HCT116 (cell line): Measurements from ENCODE around the gene MBD5. TPM values are rescaled to one million over a fixed set of nuclear protein-coding genes. Genes with fewer than 3 reads are reported as not detected.

Experiments
- ATAC-seq: fragments of 200-7000 bp; cut with Tn5 transposase; 2 replicates; pipeline ENCODE4 v1.9.1; 2020; ENCODE audit warnings: mild to moderate bottlenecking, moderate library complexity
- BruUV-seq: library from RNA; stranded (reverse); fragments of 400-500 nt; replicated peaks from 2 replicates; lab custom pipeline; 2021; lab: Mats Ljungman, UMichigan
- CTCF ChIA-PET: fragments of 300-600 bp; sonication (Branson Sonifier 250); formaldehyde crosslinking; loops from one replicate; lab custom pipeline; 2021; ENCODE audit warnings: antibody characterized with exemption; lab: Charles Lee
- POLR2A ChIA-PET: fragments of 300-600, 350-600 bp; sonication (Branson Sonifier 250); formaldehyde crosslinking; loops from one replicate; lab custom pipeline; 2021; ENCODE audit warnings: antibody characterized with exemption; lab: Charles Lee
- RAD21 ChIA-PET, 2 experiments: fragments of 300-600 bp; sonication (Branson Sonifier 250); formaldehyde crosslinking; loops; one replicate each; lab custom pipeline; 2023; ENCODE audit warnings: low total read pairs in 2 of 2; ENCODE audit not compliant: uncharacterized antibody in 2 of 2, unreplicated experiment in 2 of 2, low non-redundant PET in 1 of 2; lab: Charles Lee
- DNase-seq: peaks from one replicate; pipeline ENCODE4 v3.0.0-alpha.2; 2010; ENCODE audit warnings: low read depth, low spot score
- H2AFZ ChIP-seq: fragments of 200-600 bp; shearing (Covaris generic), sonication (generic); 2 replicates; pipeline ENCODE4 v1.6.1; 2017; ENCODE audit warnings: low read depth, mixed run types, mixed read lengths, antibody characterized with exemption, low read length; ENCODE audit not compliant: poor library complexity, severe bottlenecking
- H3K27ac ChIP-seq: 2 replicates; pipeline ENCODE4 v1.5.1; 2012; ENCODE audit warnings: low read depth, low read length
- H3K27me3 ChIP-seq: fragments of 200-600 bp; sonication (generic); 2 replicates; pipeline ENCODE4 v1.6.1; 2016; ENCODE audit warnings: mixed run types, low read length, mixed read lengths; ENCODE audit not compliant: insufficient read depth
- H3K36me3 ChIP-seq, 2 experiments: fragments of 200-500 bp in 1 of 2; fragments of 200-600 bp in 1 of 2; sonication (Bioruptor generic) in 1 of 2; sonication (generic) in 1 of 2; 2 replicates each; pipeline versions ENCODE4 v1.5.1 to v1.6.1; 2014 to 2016; ENCODE audit warnings: low read length in 2 of 2, inconsistent platforms in 1 of 2, mixed read lengths in 1 of 2, mixed run types in 1 of 2; ENCODE audit not compliant: insufficient read depth in 2 of 2, control insufficient read depth in 1 of 2
- H3K4me1 ChIP-seq, 2 experiments: fragments of 200-600 bp in 1 of 2; sonication (generic) in 1 of 2; 2 replicates each; pipeline versions ENCODE4 v1.5.1 to v1.6.1; 2012 to 2017; ENCODE audit warnings: low read length in 2 of 2, inconsistent platforms in 1 of 2, mild to moderate bottlenecking in 1 of 2, mixed read lengths in 1 of 2, mixed run types in 1 of 2, moderate library complexity in 1 of 2; ENCODE audit not compliant: insufficient read depth in 2 of 2, control insufficient read depth in 1 of 2
- H3K4me2 ChIP-seq: fragments of 200-600 bp; sonication (generic); 2 replicates; pipeline ENCODE4 v1.6.1; 2017; ENCODE audit warnings: mixed run types, low read length, mixed read lengths
- H3K4me3 ChIP-seq, 2 experiments: fragments of 200-600 bp in 1 of 2; sonication (generic) in 1 of 2; replicated peaks in 1 of 2; 2 replicates each; pipeline ENCODE4 v1.5.1; 2011 to 2016; ENCODE audit warnings: low read length in 2 of 2, control low read depth in 1 of 2, low read depth in 1 of 2, mild to moderate bottlenecking in 1 of 2, mixed read lengths in 1 of 2, mixed run types in 1 of 2
- H3K79me2 ChIP-seq: fragments of 200-600 bp; sonication (generic); 2 replicates; pipeline ENCODE4 v1.6.1; 2017; ENCODE audit warnings: mild to moderate bottlenecking, mixed run types, low read length, moderate library complexity, mixed read lengths; ENCODE audit not compliant: insufficient read depth
- H3K9ac ChIP-seq: fragments of 200-600 bp; sonication (generic); 2 replicates; pipeline ENCODE4 v1.6.1; 2016; ENCODE audit warnings: low read length, mixed read lengths
- H3K9me2 ChIP-seq: fragments of 200-600 bp; sonication (generic), shearing (Covaris generic); 2 replicates; pipeline ENCODE4 v1.6.1; 2017; ENCODE audit warnings: mixed run types, mild to moderate bottlenecking, moderate library complexity; ENCODE audit not compliant: insufficient read depth
- H3K9me3 ChIP-seq, 2 experiments: fragments of 200-500 bp in 1 of 2; fragments of 200-600 bp in 1 of 2; sonication (Bioruptor generic) in 1 of 2; sonication (generic) in 1 of 2; 2 replicates each; pipeline ENCODE4 v1.6.1; 2014 to 2017; ENCODE audit warnings: low read length in 2 of 2, mixed read lengths in 2 of 2, inconsistent platforms in 1 of 2, low read depth in 1 of 2, mild to moderate bottlenecking in 1 of 2, mixed run types in 1 of 2, moderate library complexity in 1 of 2; ENCODE audit not compliant: control insufficient read depth in 1 of 2, insufficient read depth in 1 of 2
- H4K20me1 ChIP-seq: fragments of 200-600 bp; sonication (generic), shearing (Covaris generic); 2 replicates; pipeline ENCODE4 v1.6.1; 2017; ENCODE audit warnings: mixed run types, mild to moderate bottlenecking, moderate library complexity; ENCODE audit not compliant: insufficient read depth
- CEBPB ChIP-seq: IDR thresholded peaks from 2 replicates; pipeline ENCODE4 v1.6.1; 2012; ENCODE audit warnings: low read depth
- EGR1 ChIP-seq: IDR thresholded peaks from 2 replicates; pipeline ENCODE4 v1.6.1; 2012; ENCODE audit warnings: low read depth
- ELF1 ChIP-seq: IDR thresholded peaks from 2 replicates; pipeline ENCODE4 v1.6.1; 2012; ENCODE audit warnings: low read depth, borderline replicate concordance
- EZH2 ChIP-seq: fragments of 200-600 bp; sonication (generic); IDR thresholded peaks from 2 replicates; pipeline ENCODE4 v1.6.1; 2017; ENCODE audit warnings: antibody characterized with exemption, mixed run types
- EZH2phosphoT487 ChIP-seq: fragments of 200-600 bp; IDR thresholded peaks from 2 replicates; pipeline ENCODE4 v1.6.1; 2018; ENCODE audit warnings: antibody characterized with exemption, borderline replicate concordance
- FOSL1 ChIP-seq: IDR thresholded peaks from 2 replicates; pipeline ENCODE4 v1.6.1; 2012; ENCODE audit warnings: low read depth
- JUND ChIP-seq: IDR thresholded peaks from 2 replicates; pipeline ENCODE4 v1.6.1; 2012
- POLR2A ChIP-seq: IDR thresholded peaks from 2 replicates; pipeline ENCODE4 v1.7.0; 2011; ENCODE audit warnings: borderline replicate concordance; ENCODE audit not compliant: insufficient read depth, insufficient read length; ENCODE audit errors: extremely low read depth
- POLR2AphosphoS5 ChIP-seq: IDR thresholded peaks from 2 replicates; pipeline ENCODE4 v1.6.1; 2011; ENCODE audit warnings: mild to moderate bottlenecking, low read depth, low read length, moderate library complexity
- SIN3A ChIP-seq: IDR thresholded peaks from 2 replicates; pipeline ENCODE4 v1.6.1; 2012; ENCODE audit warnings: low read depth
- SP1 ChIP-seq: IDR thresholded peaks from 2 replicates; pipeline ENCODE4 v1.6.1; 2012; ENCODE audit warnings: low read depth
- ZBTB33 ChIP-seq: IDR thresholded peaks from 2 replicates; pipeline ENCODE4 v1.6.1; 2011; ENCODE audit warnings: mild to moderate bottlenecking, low read length, moderate library complexity; ENCODE audit not compliant: insufficient replicate concordance; ENCODE audit errors: extremely low read depth
- ZFX ChIP-seq: fragments of 450-650 bp; IDR thresholded peaks from 2 replicates; pipeline ENCODE4 v1.6.1; 2017
- ZNF274 ChIP-seq: fragments of 200-500 bp; sonication (Bioruptor generic); IDR thresholded peaks from 2 replicates; pipeline ENCODE4 v1.6.1; 2014; ENCODE audit warnings: mild to moderate bottlenecking, low read depth, low read length, inconsistent platforms
- intact Hi-C: fragments of 100-400 bp; cut with micrococcal nuclease; formaldehyde crosslinking; loops from 2 replicates; pipeline ENCODE4 v1.10.0; 2022
- total RNA-seq: library from RNA; stranded (reverse); gene quantifications from one replicate; pipeline ENCODE4 v1.2.1, GENCODE V29; 2021; ENCODE audit not compliant: unreplicated experiment
- TF ChIP-seq, protein P1 (sequence below): IDR thresholded peaks from 2 replicates; pipeline ENCODE4 v1.6.1; 2012
- TF ChIP-seq, protein P2 (sequence below), 3 experiments: fragments of 200-600 bp in 1 of 3; sonication (generic) in 1 of 3; IDR thresholded peaks in 2 of 3; conservative IDR thresholded peaks in 1 of 3; 2 replicates each; pipeline ENCODE4 v1.5.1; 2012 to 2017; ENCODE audit warnings: low read depth in 2 of 3, low read length in 2 of 3, antibody characterized with exemption in 1 of 3, borderline replicate concordance in 1 of 3, control low read depth in 1 of 3, mild to moderate bottlenecking in 1 of 3, mixed read lengths in 1 of 3, mixed run types in 1 of 3, moderate library complexity in 1 of 3; ENCODE audit not compliant: insufficient read depth in 1 of 3

The MBD5 gene
- total RNA-seq, 1 experiment from 2014 or later, result 20.5 TPM

- RAD21 ChIA-PET, result no interaction called here
- POLR2A ChIA-PET, result no interaction called here
- Histone ChIP-seq H3K27ac (no peak overlapping the region), H2AFZ (no peak overlapping the region), H3K9me2 (no peaks in the 10 kb centered on the region), H3K4me3 (no peak overlapping the region), H3K4me2 (no peak overlapping the region), H3K36me3 (no peaks in the 10 kb centered on the region), H3K79me2 (no peaks in the 10 kb centered on the region), H3K4me1 (no peaks in the 10 kb centered on the region), H3K9me3 (no peaks in the 10 kb centered on the region), H3K27me3 (no peaks in the 10 kb centered on the region), H4K20me1 (no peaks in the 10 kb centered on the region), H3K9ac (no peak overlapping the region)
- CTCF ChIA-PET, result no interaction called here
- intact Hi-C loops, result no loop called here
- BruUV-seq, result no TSS peak
- TF ChIP-seq POLR2AphosphoS5 (no peak), JUND (no peak), EGR1 (no peak), ZBTB33 (no peak), SP1 (no peak), ZFX (no peak), SIN3A (no peak), EZH2 (no peak), EZH2phosphoT487 (no peak), ZNF274 (no peak), FOSL1 (no peak), CEBPB (no peak), ELF1 (no peak), POLR2A (no peak)
- TF ChIP-seq, protein P1, sequence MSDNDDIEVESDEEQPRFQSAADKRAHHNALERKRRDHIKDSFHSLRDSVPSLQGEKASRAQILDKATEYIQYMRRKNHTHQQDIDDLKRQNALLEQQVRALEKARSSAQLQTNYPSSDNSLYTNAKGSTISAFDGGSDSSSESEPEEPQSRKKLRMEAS, result no peak
- TF ChIP-seq, protein P2, sequence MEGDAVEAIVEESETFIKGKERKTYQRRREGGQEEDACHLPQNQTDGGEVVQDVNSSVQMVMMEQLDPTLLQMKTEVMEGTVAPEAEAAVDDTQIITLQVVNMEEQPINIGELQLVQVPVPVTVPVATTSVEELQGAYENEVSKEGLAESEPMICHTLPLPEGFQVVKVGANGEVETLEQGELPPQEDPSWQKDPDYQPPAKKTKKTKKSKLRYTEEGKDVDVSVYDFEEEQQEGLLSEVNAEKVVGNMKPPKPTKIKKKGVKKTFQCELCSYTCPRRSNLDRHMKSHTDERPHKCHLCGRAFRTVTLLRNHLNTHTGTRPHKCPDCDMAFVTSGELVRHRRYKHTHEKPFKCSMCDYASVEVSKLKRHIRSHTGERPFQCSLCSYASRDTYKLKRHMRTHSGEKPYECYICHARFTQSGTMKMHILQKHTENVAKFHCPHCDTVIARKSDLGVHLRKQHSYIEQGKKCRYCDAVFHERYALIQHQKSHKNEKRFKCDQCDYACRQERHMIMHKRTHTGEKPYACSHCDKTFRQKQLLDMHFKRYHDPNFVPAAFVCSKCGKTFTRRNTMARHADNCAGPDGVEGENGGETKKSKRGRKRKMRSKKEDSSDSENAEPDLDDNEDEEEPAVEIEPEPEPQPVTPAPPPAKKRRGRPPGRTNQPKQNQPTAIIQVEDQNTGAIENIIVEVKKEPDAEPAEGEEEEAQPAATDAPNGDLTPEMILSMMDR (IDR thresholded peaks at IDR 0.05 in 2 of 3, conservative IDR thresholded peaks at IDR 0.05 in 1 of 3; ENCODE audit: borderline replicate concordance in 1 of 3, insufficient read depth in 1 of 3, low read depth in 2 of 3, low read length in 2 of 3), result no peak
- DNase-seq, result no peak
- ATAC-seq, result no peak
Measured at GRCh38 chr2:148136441-148136840, 115.5 kb downstream of the MBD5 start.
